Daoy (cell line): ENCODE results near the gene NIPBL. TPM values are rescaled to one million over a fixed set of nuclear protein-coding genes. Genes with fewer than 3 reads are reported as not detected.
"Not testable (repeated sequence)": the region's sequence is repeated elsewhere in the genome, so short reads cannot be mapped to it uniquely, and the experiment has no call there.

ENCODE experiments used
- DNase-seq: peaks from one replicate; pipeline ENCODE4 v3.0.0-alpha.2; 2015; ENCODE audit warnings: low read depth
- total RNA-seq: library from RNA; depleted of rRNA; stranded (reverse); fragments of >200 nt; shearing (Covaris generic); gene quantifications from 2 replicates; pipeline ENCODE4 v1.2.3, GENCODE V29; 2014

The NIPBL gene
- total RNA-seq, 1 experiment from 2014 or later: 11.1 TPM

GRCh38 chr5:36904677-36905076 is 28.1 kb downstream of the NIPBL start:
- DNase-seq: no peak

- DNase-seq: no peak
Measured at GRCh38 chr5:36908544-36909260, 32.1 kb downstream of the NIPBL start.

- no peak for DNase-seq
Measured at GRCh38 chr5:36915653-36916052, 39.1 kb downstream of the NIPBL start.

GRCh38 chr5:36916614-36917013 is 40.0 kb downstream of the NIPBL start:
- not testable (repeated sequence) for DNase-seq

GRCh38 chr5:36917358-36917757 is 40.8 kb downstream of the NIPBL start:
- not testable (repeated sequence) for DNase-seq

- DNase-seq: no peak
Measured at GRCh38 chr5:36919238-36919637, 42.7 kb downstream of the NIPBL start.

GRCh38 chr5:36919650-36920049 is 43.1 kb downstream of the NIPBL start:
- DNase-seq: no peak

- DNase-seq: peak; percentile 37
Measured at GRCh38 chr5:36928947-36929346, 52.4 kb downstream of the NIPBL start.

- DNase-seq: no peak
Measured at GRCh38 chr5:36929438-36929837, 52.9 kb downstream of the NIPBL start.

GRCh38 chr5:36932056-36932455 is 55.5 kb downstream of the NIPBL start:
- no peak for DNase-seq

- DNase-seq: no peak
Measured at GRCh38 chr5:36932699-36933098, 56.1 kb downstream of the NIPBL start.

- DNase-seq: no peak
Measured at GRCh38 chr5:36934740-36935356, 58.3 kb downstream of the NIPBL start.

- DNase-seq: no peak
Measured at GRCh38 chr5:36935805-36936204, 59.2 kb downstream of the NIPBL start.

GRCh38 chr5:36936309-36936708 is 59.7 kb downstream of the NIPBL start:
- DNase-seq: no peak

- DNase-seq: no peak
Measured at GRCh38 chr5:36938129-36938528, 61.6 kb downstream of the NIPBL start.

- no peak for DNase-seq
Measured at GRCh38 chr5:36939969-36940858, 63.6 kb downstream of the NIPBL start.

- DNase-seq: no peak
Measured at GRCh38 chr5:36943584-36943983, 67.0 kb downstream of the NIPBL start.

- no peak for DNase-seq
Measured at GRCh38 chr5:36944024-36944423, 67.5 kb downstream of the NIPBL start.

GRCh38 chr5:36944607-36945225 is 68.1 kb downstream of the NIPBL start:
- DNase-seq: peak; percentile 13

- DNase-seq: no peak
Measured at GRCh38 chr5:36945687-36946086, 69.1 kb downstream of the NIPBL start.

GRCh38 chr5:36946101-36946500 is 69.5 kb downstream of the NIPBL start:
- no peak for DNase-seq

GRCh38 chr5:36948041-36948440 is 71.5 kb downstream of the NIPBL start:
- no peak for DNase-seq
